ENCODE results near the gene TRAPPC5.

DNA sequence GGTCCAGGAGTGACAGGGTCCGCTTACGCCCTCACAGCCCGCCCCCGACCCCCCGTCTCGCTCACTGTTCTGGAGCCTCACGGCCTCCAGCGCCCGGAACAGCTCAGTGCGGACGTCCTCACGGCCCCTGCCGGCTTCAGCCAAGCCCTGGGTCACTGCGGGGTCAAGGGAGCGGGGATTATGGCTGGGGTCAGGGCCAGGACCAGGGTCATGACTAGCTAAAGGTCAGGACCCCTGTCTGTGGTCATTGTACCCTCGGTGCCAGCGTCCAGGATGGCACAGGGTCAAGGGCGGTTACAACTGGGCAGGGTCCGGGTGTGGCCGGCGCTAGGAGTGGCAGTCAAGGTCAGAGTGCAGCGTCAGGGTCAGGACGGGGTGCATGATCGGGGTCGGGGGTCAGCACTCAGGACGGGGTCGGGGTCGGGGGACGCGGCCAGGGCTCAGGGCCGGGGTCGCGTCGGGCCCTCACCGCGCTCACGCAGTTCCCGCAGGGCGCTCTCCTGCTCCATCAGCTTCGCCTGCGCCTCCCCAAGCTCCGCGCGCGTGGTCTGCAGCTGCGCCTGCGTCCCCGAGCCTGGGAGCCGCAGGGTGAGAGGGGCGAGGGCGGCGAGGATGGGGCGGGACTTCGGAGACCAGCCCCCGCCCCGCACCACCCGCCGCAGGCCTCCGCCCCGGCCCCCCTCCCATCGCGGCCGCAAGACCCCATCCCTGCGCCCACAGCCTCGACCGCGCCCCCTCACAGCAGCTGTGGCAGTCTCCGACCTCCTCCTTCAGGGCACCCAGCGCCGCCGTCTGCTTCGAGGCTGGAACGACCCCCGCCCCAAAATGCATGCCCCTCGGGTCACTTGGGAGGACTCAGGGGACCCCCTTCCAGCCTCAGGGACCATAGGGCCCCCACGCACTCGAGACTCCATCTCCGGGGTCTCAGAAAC lies 49.9 kb downstream of the TRAPPC5 start:
- TF ChIP-seq CTCF (IDR thresholded peaks at IDR 0.05; ENCODE audit: low read depth, low read length): no peak
- no peak for TF ChIP-seq POLR2A (IDR thresholded peaks at IDR 0.05; ENCODE audit: extremely low read depth, insufficient read length)
